IMR-90 (cell line): ENCODE measurements around the gene MAPK8IP1. TPM values are rescaled to one million over a fixed set of nuclear protein-coding genes. Genes with fewer than 3 reads are reported as not detected.

ENCODE experiments used
- ATAC-seq: fragments of 200-7000 bp; cut with Tn5 transposase; 2 replicates; pipeline ENCODE4 v1.9.1; 2020; ENCODE audit warnings: low read depth, mild to moderate bottlenecking, moderate library complexity
- BruUV-seq: library from RNA; stranded (reverse); fragments of 400-500 nt; replicated peaks from 2 replicates; lab custom pipeline; 2021; lab: Mats Ljungman, UMichigan
- CTCF ChIA-PET: fragments of 300-600 bp; formaldehyde crosslinking; extraction: SDS; loops from one replicate; lab custom pipeline; 2021; ENCODE audit warnings: antibody characterized with exemption; lab: Yijun Ruan, JAX
- POLR2A ChIA-PET: fragments of 300-600 bp; sonication (Branson Sonifier 250); formaldehyde crosslinking; loops from one replicate; lab custom pipeline; 2022; ENCODE audit warnings: antibody characterized with exemption; ENCODE audit not compliant: unreplicated experiment; lab: Charles Lee
- DNase-seq: peaks from one replicate; pipeline ENCODE4 v3.0.0; 2013
- H2AFZ ChIP-seq: replicated peaks from 2 replicates; pipeline ENCODE3; 2013; ENCODE audit warnings: low read length, mild to moderate bottlenecking; ENCODE audit not compliant: poor library complexity
- H2AK5ac ChIP-seq: 2 replicates; pipeline ENCODE4 v1.6.1; 2013; ENCODE audit warnings: low read depth, low read length, inconsistent platforms
- H2AK9ac ChIP-seq: replicated peaks from 2 replicates; pipeline ENCODE3; 2013; ENCODE audit warnings: mild to moderate bottlenecking, low read depth, low read length, moderate library complexity; ENCODE audit not compliant: poor library complexity
- H2BK120ac ChIP-seq: 2 replicates; pipeline ENCODE4 v1.6.1; 2013; ENCODE audit warnings: low read depth, low read length, inconsistent platforms
- H2BK15ac ChIP-seq: 3 replicates; pipeline ENCODE4 v1.6.1; 2013; ENCODE audit warnings: low read depth, low read length, inconsistent platforms
- H2BK20ac ChIP-seq: 2 replicates; pipeline ENCODE4 v1.6.1; 2013; ENCODE audit warnings: low read depth, mild to moderate bottlenecking, inconsistent platforms, low read length, moderate library complexity
- H2BK5ac ChIP-seq: 2 replicates; pipeline ENCODE4 v1.6.1; 2013; ENCODE audit warnings: mild to moderate bottlenecking, low read depth, low read length, inconsistent platforms; ENCODE audit not compliant: poor library complexity, severe bottlenecking
- H3K14ac ChIP-seq: replicated peaks from 2 replicates; pipeline ENCODE4 v1.6.1; 2013; ENCODE audit warnings: low read depth, low read length, inconsistent platforms
- H3K18ac ChIP-seq: 2 replicates; pipeline ENCODE4 v1.6.1; 2013; ENCODE audit warnings: low read depth, low read length, control low read depth
- H3K23ac ChIP-seq: 2 replicates; pipeline ENCODE4 v1.6.1; 2013; ENCODE audit warnings: low read depth, low read length, inconsistent platforms
- H3K27ac ChIP-seq: 2 replicates; pipeline ENCODE4 v1.5.1; 2013; ENCODE audit warnings: mild to moderate bottlenecking, control low read depth, low read length; ENCODE audit not compliant: insufficient read depth
- H3K27me3 ChIP-seq: 2 replicates; pipeline ENCODE4 v1.6.1; 2013; ENCODE audit warnings: low read length; ENCODE audit not compliant: control insufficient read depth, insufficient read depth
- H3K36me3 ChIP-seq: 2 replicates; pipeline ENCODE4 v1.6.1; 2013; ENCODE audit warnings: low read length, mixed read lengths; ENCODE audit not compliant: control insufficient read depth, insufficient read depth
- H3K4ac ChIP-seq: 2 replicates; pipeline ENCODE4 v1.6.1; 2013; ENCODE audit warnings: low read depth, low read length, inconsistent platforms
- H3K4me1 ChIP-seq: 2 replicates; pipeline ENCODE4 v1.6.1; 2013; ENCODE audit warnings: low read length, mixed read lengths; ENCODE audit not compliant: control insufficient read depth, insufficient read depth
- H3K4me2 ChIP-seq: 2 replicates; pipeline ENCODE4 v1.6.1; 2013; ENCODE audit warnings: low read depth, mild to moderate bottlenecking, control low read depth, low read length, moderate library complexity
- H3K4me3 ChIP-seq: 2 replicates; pipeline ENCODE4 v1.5.1; 2013; ENCODE audit warnings: low read depth, mild to moderate bottlenecking, control low read depth, low read length, moderate library complexity; ENCODE audit not compliant: insufficient read depth
- H3K56ac ChIP-seq: 2 replicates; pipeline ENCODE4 v1.6.1; 2013; ENCODE audit warnings: low read length, inconsistent platforms; ENCODE audit not compliant: insufficient read depth; ENCODE audit errors: extremely low read depth
- H3K79me1 ChIP-seq, 2 experiments: 2 replicates each; pipeline ENCODE4 v1.6.1; 2013; ENCODE audit warnings: low read length in 2 of 2, inconsistent platforms in 1 of 2, low read depth in 1 of 2
- H3K9ac ChIP-seq: 2 replicates; pipeline ENCODE4 v1.6.1; 2013; ENCODE audit warnings: low read depth, low read length, control low read depth
- H3K9me1 ChIP-seq: 2 replicates; pipeline ENCODE4 v1.6.1; 2013; ENCODE audit warnings: low read length, inconsistent platforms; ENCODE audit not compliant: insufficient read depth
- H3K9me3 ChIP-seq: 2 replicates; pipeline ENCODE4 v1.6.1; 2013; ENCODE audit warnings: low read length; ENCODE audit not compliant: control insufficient read depth, insufficient read depth
- H4K20me1 ChIP-seq: 2 replicates; pipeline ENCODE4 v1.6.1; 2013; ENCODE audit warnings: low read length, inconsistent platforms; ENCODE audit not compliant: insufficient read depth
- H4K5ac ChIP-seq: 2 replicates; pipeline ENCODE4 v1.6.1; 2013; ENCODE audit warnings: mild to moderate bottlenecking, low read depth, low read length, control low read depth
- H4K8ac ChIP-seq, 2 experiments: 2 replicates each; pipeline ENCODE4 v1.6.1; 2013; ENCODE audit warnings: low read depth in 2 of 2, low read length in 2 of 2, control low read depth in 1 of 2, inconsistent platforms in 1 of 2
- H4K91ac ChIP-seq: 2 replicates; pipeline ENCODE4 v1.6.1; 2013; ENCODE audit warnings: low read depth, low read length, inconsistent platforms; ENCODE audit not compliant: insufficient read depth
- BHLHE40 ChIP-seq: fragments of 150-350 bp; IDR thresholded peaks from 2 replicates; pipeline ENCODE4 v1.6.1; 2016; ENCODE audit warnings: mild to moderate bottlenecking, low read depth, low read length
- CEBPB ChIP-seq: IDR thresholded peaks from 2 replicates; pipeline ENCODE4 v1.6.1; 2012; ENCODE audit warnings: low read depth, low read length, improper control_type of control experiment
- CHD1 ChIP-seq: IDR thresholded peaks from 2 replicates; pipeline ENCODE4 v1.6.1; 2012; ENCODE audit warnings: low read depth, low read length, improper control_type of control experiment
- CTCF ChIP-seq: conservative IDR thresholded peaks from 2 replicates; pipeline ENCODE4 v1.5.1; 2012; ENCODE audit warnings: mild to moderate bottlenecking, low read depth, low read length, improper control_type of control experiment
- ELK1 ChIP-seq: fragments of 150-350 bp; IDR thresholded peaks from 2 replicates; pipeline ENCODE4 v1.6.1; 2016; ENCODE audit warnings: low read depth, mild to moderate bottlenecking, low read length, moderate library complexity, borderline replicate concordance
- FOS ChIP-seq: fragments of 150-350 bp; IDR thresholded peaks from 2 replicates; pipeline ENCODE4 v1.6.1; 2016; ENCODE audit warnings: low read depth, low read length
- MAFK ChIP-seq: IDR thresholded peaks from 2 replicates; pipeline ENCODE4 v1.6.1; 2012; ENCODE audit warnings: low read depth, low read length, improper control_type of control experiment
- MAZ ChIP-seq: IDR thresholded peaks from 2 replicates; pipeline ENCODE4 v1.6.1; 2012; ENCODE audit warnings: low read depth, mild to moderate bottlenecking, low read length, improper control_type of control experiment, moderate library complexity, borderline replicate concordance
- MXI1 ChIP-seq: IDR thresholded peaks from 2 replicates; pipeline ENCODE4 v1.6.1; 2012; ENCODE audit warnings: low read depth, mild to moderate bottlenecking, low read length, moderate library complexity, borderline replicate concordance
- NFE2L2 ChIP-seq: fragments of 150-350 bp; IDR thresholded peaks from 2 replicates; pipeline ENCODE4 v1.6.1; 2016; ENCODE audit warnings: low read depth, mild to moderate bottlenecking, low read length
- POLR2A ChIP-seq: IDR thresholded peaks from 2 replicates; pipeline ENCODE4 v1.6.1; 2012; ENCODE audit warnings: mild to moderate bottlenecking, low read depth, low read length
- RAD21 ChIP-seq: IDR thresholded peaks from 2 replicates; pipeline ENCODE4 v1.6.1; 2012; ENCODE audit warnings: low read length, improper control_type of control experiment
- RCOR1 ChIP-seq: IDR thresholded peaks from 2 replicates; pipeline ENCODE4 v1.6.1; 2012; ENCODE audit warnings: mild to moderate bottlenecking, low read length, improper control_type of control experiment; ENCODE audit not compliant: insufficient replicate concordance
- RFX5 ChIP-seq: IDR thresholded peaks from 2 replicates; pipeline ENCODE4 v1.8.0; 2012; ENCODE audit warnings: low read depth, mild to moderate bottlenecking, low read length, moderate library complexity
- SMC3 ChIP-seq: fragments of 150-350 bp; IDR thresholded peaks from 2 replicates; pipeline ENCODE4 v1.6.1; 2016; ENCODE audit warnings: low read depth, mild to moderate bottlenecking, antibody characterized with exemption, low read length, moderate library complexity
- USF2 ChIP-seq: fragments of 150-350 bp; IDR thresholded peaks from 2 replicates; pipeline ENCODE4 v1.6.1; 2017; ENCODE audit warnings: mild to moderate bottlenecking, antibody characterized with exemption, low read length, low read depth
- WGBS, 2 experiments: methylation state at CpG; one replicate each; pipeline versions ENCODE4 v1.1.5 to v1.1.7; 2013; ENCODE audit warnings: missing lambda C conversion rate in 2 of 2; ENCODE audit not compliant: insufficient read length in 1 of 2; ENCODE audit errors: extremely low coverage in 2 of 2; 5-methylcytosine and 5-hydroxymethylcytosine counted together
- dilution Hi-C: fragments of 300-500 bp; cut with HindIII; formaldehyde crosslinking; loops from one replicate; pipeline ENCODE4 v1.14.3; 2018; ENCODE audit warnings: low sequenced_read_pairs; ENCODE audit not compliant: unreplicated experiment
- in situ Hi-C: fragments of 300-500 bp; cut with MboI; formaldehyde crosslinking; loops from 3 replicates; pipeline ENCODE4 v1.14.3; 2019; ENCODE audit warnings: low sequenced_read_pairs, inconsistent platforms, mixed read lengths
- intact Hi-C: fragments of 100-400 bp; cut with micrococcal nuclease; formaldehyde crosslinking; loops from 2 replicates; pipeline ENCODE4 v1.10.0; 2022
- polyA plus RNA-seq, 3 experiments: library from polyadenylated mRNA; depleted of rRNA; stranded (reverse); fragments of >200 nt; gene quantifications; 2 replicates each; pipeline ENCODE4 v1.2.3, GENCODE V29; 2012; ENCODE audit warnings: low replicate concordance in 1 of 3
- total RNA-seq: library from RNA; depleted of rRNA; stranded (reverse); fragments of >200 nt; gene quantifications from 2 replicates; pipeline ENCODE4 v1.2.3, GENCODE V29; 2012

Gene MAPK8IP1
- total and polyA plus RNA-seq, 2 of the 4 experiments (the other 2 are of a cell fraction), result 6.5 to 9.6 TPM

- no peak overlapping the region for H4K5ac ChIP-seq
- in situ Hi-C loops (no loop called here), intact Hi-C loops (no loop called here), dilution Hi-C loops (no loop called here)
- H4K91ac ChIP-seq, result no peak overlapping the region
- DNase-seq (no peak), ATAC-seq (no peak)
- no peaks in the 10 kb centered on the region for H3K79me1 ChIP-seq
- no peaks in the 10 kb centered on the region for H3K27me3 ChIP-seq
- H2AK9ac ChIP-seq, result no peak overlapping the region
- no peak overlapping the region for H3K9ac ChIP-seq
- no peaks in the 10 kb centered on the region for H3K4me1 ChIP-seq
- no peak overlapping the region for H3K4ac ChIP-seq
- no peak overlapping the region for H2BK5ac ChIP-seq
- no TSS peak for BruUV-seq
- TF ChIP-seq BHLHE40 (no peak), NFE2L2 (no peak), RFX5 (no peak), MXI1 (no peak), CTCF (no peak), USF2 (no peak), ELK1 (no peak), POLR2A (no peak), CEBPB (no peak), MAFK (no peak), SMC3 (no peak), FOS (no peak), CHD1 (no peak), MAZ (no peak), RAD21 (no peak), RCOR1 (no peak)
- H4K8ac ChIP-seq, result no peak overlapping the region
- CTCF ChIA-PET, result interaction anchor here (0.8 to 0.9 kb wide), 2 partner anchors 9 to 13 kb away, joined by 3 read pairs; no protein-coding TSS in a partner anchor
- no peaks in the 10 kb centered on the region for H4K20me1 ChIP-seq
- peaks cover 37% of the 10 kb centered on the region for H3K36me3 ChIP-seq
- 91% methylated on average over 1 of the region's 4 CpGs; no CpG with 5 or more reads in 1 of the 2 experiments for WGBS, 2 experiments
- H3K27ac ChIP-seq, result no peak overlapping the region
- H2BK120ac ChIP-seq, result no peak overlapping the region
- no peak overlapping the region for H3K23ac ChIP-seq
- H2AK5ac ChIP-seq, result no peak overlapping the region
- no peak overlapping the region for H3K18ac ChIP-seq
- no peaks in the 10 kb centered on the region for H3K9me3 ChIP-seq
- H3K9me1 ChIP-seq, result no peaks in the 10 kb centered on the region
- no peak overlapping the region for H3K4me3 ChIP-seq
- no peak overlapping the region for H2AFZ ChIP-seq
- H3K4me2 ChIP-seq, result no peak overlapping the region
- H3K56ac ChIP-seq, result no peak overlapping the region
- no peak overlapping the region for H3K14ac ChIP-seq
- POLR2A ChIA-PET, result no interaction called here
- no peak overlapping the region for H2BK20ac ChIP-seq
- no peak overlapping the region for H2BK15ac ChIP-seq
Measured at GRCh38 chr11:45942381-45942780, 56.9 kb downstream of the MAPK8IP1 start.
